HCT116 (cell line): ENCODE data around the gene CDCA7. TPM values are rescaled to one million over a fixed set of nuclear protein-coding genes. Genes with fewer than 3 reads are reported as not detected.

Experiments
- ATAC-seq: fragments of 200-7000 bp; cut with Tn5 transposase; 2 replicates; pipeline ENCODE4 v1.9.1; 2020; ENCODE audit warnings: mild to moderate bottlenecking, moderate library complexity
- BruUV-seq: library from RNA; stranded (reverse); fragments of 400-500 nt; replicated peaks from 2 replicates; lab custom pipeline; 2021; lab: Mats Ljungman, UMichigan
- CTCF ChIA-PET: fragments of 300-600 bp; sonication (Branson Sonifier 250); formaldehyde crosslinking; loops from one replicate; lab custom pipeline; 2021; ENCODE audit warnings: antibody characterized with exemption; lab: Charles Lee
- POLR2A ChIA-PET: fragments of 300-600, 350-600 bp; sonication (Branson Sonifier 250); formaldehyde crosslinking; loops from one replicate; lab custom pipeline; 2021; ENCODE audit warnings: antibody characterized with exemption; lab: Charles Lee
- RAD21 ChIA-PET, 2 experiments: fragments of 300-600 bp; sonication (Branson Sonifier 250); formaldehyde crosslinking; loops; one replicate each; lab custom pipeline; 2023; ENCODE audit warnings: low total read pairs in 2 of 2; ENCODE audit not compliant: uncharacterized antibody in 2 of 2, unreplicated experiment in 2 of 2, low non-redundant PET in 1 of 2; lab: Charles Lee
- DNase-seq: peaks from one replicate; pipeline ENCODE4 v3.0.0-alpha.2; 2010; ENCODE audit warnings: low read depth, low spot score
- H2AFZ ChIP-seq: fragments of 200-600 bp; shearing (Covaris generic), sonication (generic); 2 replicates; pipeline ENCODE4 v1.6.1; 2017; ENCODE audit warnings: low read depth, mixed run types, mixed read lengths, antibody characterized with exemption, low read length; ENCODE audit not compliant: poor library complexity, severe bottlenecking
- H3K27ac ChIP-seq: 2 replicates; pipeline ENCODE4 v1.5.1; 2012; ENCODE audit warnings: low read depth, low read length
- H3K27me3 ChIP-seq: fragments of 200-600 bp; sonication (generic); 2 replicates; pipeline ENCODE4 v1.6.1; 2016; ENCODE audit warnings: mixed run types, low read length, mixed read lengths; ENCODE audit not compliant: insufficient read depth
- H3K36me3 ChIP-seq, 2 experiments: fragments of 200-500 bp in 1 of 2; fragments of 200-600 bp in 1 of 2; sonication (Bioruptor generic) in 1 of 2; sonication (generic) in 1 of 2; 2 replicates each; pipeline versions ENCODE4 v1.5.1 to v1.6.1; 2014 to 2016; ENCODE audit warnings: low read length in 2 of 2, inconsistent platforms in 1 of 2, mixed read lengths in 1 of 2, mixed run types in 1 of 2; ENCODE audit not compliant: insufficient read depth in 2 of 2, control insufficient read depth in 1 of 2
- H3K4me1 ChIP-seq, 2 experiments: fragments of 200-600 bp in 1 of 2; sonication (generic) in 1 of 2; 2 replicates each; pipeline versions ENCODE4 v1.5.1 to v1.6.1; 2012 to 2017; ENCODE audit warnings: low read length in 2 of 2, inconsistent platforms in 1 of 2, mild to moderate bottlenecking in 1 of 2, mixed read lengths in 1 of 2, mixed run types in 1 of 2, moderate library complexity in 1 of 2; ENCODE audit not compliant: insufficient read depth in 2 of 2, control insufficient read depth in 1 of 2
- H3K4me2 ChIP-seq: fragments of 200-600 bp; sonication (generic); 2 replicates; pipeline ENCODE4 v1.6.1; 2017; ENCODE audit warnings: mixed run types, low read length, mixed read lengths
- H3K4me3 ChIP-seq, 2 experiments: fragments of 200-600 bp in 1 of 2; sonication (generic) in 1 of 2; replicated peaks in 1 of 2; 2 replicates each; pipeline ENCODE4 v1.5.1; 2011 to 2016; ENCODE audit warnings: low read length in 2 of 2, control low read depth in 1 of 2, low read depth in 1 of 2, mild to moderate bottlenecking in 1 of 2, mixed read lengths in 1 of 2, mixed run types in 1 of 2
- H3K79me2 ChIP-seq: fragments of 200-600 bp; sonication (generic); 2 replicates; pipeline ENCODE4 v1.6.1; 2017; ENCODE audit warnings: mild to moderate bottlenecking, mixed run types, low read length, moderate library complexity, mixed read lengths; ENCODE audit not compliant: insufficient read depth
- H3K9ac ChIP-seq: fragments of 200-600 bp; sonication (generic); 2 replicates; pipeline ENCODE4 v1.6.1; 2016; ENCODE audit warnings: low read length, mixed read lengths
- H3K9me2 ChIP-seq: fragments of 200-600 bp; sonication (generic), shearing (Covaris generic); 2 replicates; pipeline ENCODE4 v1.6.1; 2017; ENCODE audit warnings: mixed run types, mild to moderate bottlenecking, moderate library complexity; ENCODE audit not compliant: insufficient read depth
- H3K9me3 ChIP-seq, 2 experiments: fragments of 200-500 bp in 1 of 2; fragments of 200-600 bp in 1 of 2; sonication (Bioruptor generic) in 1 of 2; sonication (generic) in 1 of 2; 2 replicates each; pipeline ENCODE4 v1.6.1; 2014 to 2017; ENCODE audit warnings: low read length in 2 of 2, mixed read lengths in 2 of 2, inconsistent platforms in 1 of 2, low read depth in 1 of 2, mild to moderate bottlenecking in 1 of 2, mixed run types in 1 of 2, moderate library complexity in 1 of 2; ENCODE audit not compliant: control insufficient read depth in 1 of 2, insufficient read depth in 1 of 2
- H4K20me1 ChIP-seq: fragments of 200-600 bp; sonication (generic), shearing (Covaris generic); 2 replicates; pipeline ENCODE4 v1.6.1; 2017; ENCODE audit warnings: mixed run types, mild to moderate bottlenecking, moderate library complexity; ENCODE audit not compliant: insufficient read depth
- CEBPB ChIP-seq: IDR thresholded peaks from 2 replicates; pipeline ENCODE4 v1.6.1; 2012; ENCODE audit warnings: low read depth
- EZH2 ChIP-seq: fragments of 200-600 bp; sonication (generic); IDR thresholded peaks from 2 replicates; pipeline ENCODE4 v1.6.1; 2017; ENCODE audit warnings: antibody characterized with exemption, mixed run types
- FOSL1 ChIP-seq: IDR thresholded peaks from 2 replicates; pipeline ENCODE4 v1.6.1; 2012; ENCODE audit warnings: low read depth
- JUND ChIP-seq: IDR thresholded peaks from 2 replicates; pipeline ENCODE4 v1.6.1; 2012
- POLR2A ChIP-seq: IDR thresholded peaks from 2 replicates; pipeline ENCODE4 v1.7.0; 2011; ENCODE audit warnings: borderline replicate concordance; ENCODE audit not compliant: insufficient read depth, insufficient read length; ENCODE audit errors: extremely low read depth
- SRF ChIP-seq: IDR thresholded peaks from 2 replicates; pipeline ENCODE4 v1.6.1; 2012; ENCODE audit warnings: low read depth
- TCF7L2 ChIP-seq: IDR thresholded peaks from 2 replicates; pipeline ENCODE4 v1.7.0; 2011; ENCODE audit warnings: borderline replicate concordance, inconsistent platforms; ENCODE audit not compliant: insufficient read depth, insufficient read length; ENCODE audit errors: extremely low read depth
- intact Hi-C: fragments of 100-400 bp; cut with micrococcal nuclease; formaldehyde crosslinking; loops from 2 replicates; pipeline ENCODE4 v1.10.0; 2022
- total RNA-seq: library from RNA; stranded (reverse); gene quantifications from one replicate; pipeline ENCODE4 v1.2.1, GENCODE V29; 2021; ENCODE audit not compliant: unreplicated experiment
- TF ChIP-seq, protein P1 (sequence below): IDR thresholded peaks from 2 replicates; pipeline ENCODE4 v1.6.1; 2011; ENCODE audit warnings: mild to moderate bottlenecking, low read length, moderate library complexity; ENCODE audit not compliant: insufficient replicate concordance; ENCODE audit errors: extremely low read depth
- TF ChIP-seq, protein P2 (sequence below): IDR thresholded peaks from 2 replicates; pipeline ENCODE4 v1.6.1; 2012

Gene CDCA7
- total RNA-seq, 1 experiment from 2014 or later: 57.9 TPM

DNA sequence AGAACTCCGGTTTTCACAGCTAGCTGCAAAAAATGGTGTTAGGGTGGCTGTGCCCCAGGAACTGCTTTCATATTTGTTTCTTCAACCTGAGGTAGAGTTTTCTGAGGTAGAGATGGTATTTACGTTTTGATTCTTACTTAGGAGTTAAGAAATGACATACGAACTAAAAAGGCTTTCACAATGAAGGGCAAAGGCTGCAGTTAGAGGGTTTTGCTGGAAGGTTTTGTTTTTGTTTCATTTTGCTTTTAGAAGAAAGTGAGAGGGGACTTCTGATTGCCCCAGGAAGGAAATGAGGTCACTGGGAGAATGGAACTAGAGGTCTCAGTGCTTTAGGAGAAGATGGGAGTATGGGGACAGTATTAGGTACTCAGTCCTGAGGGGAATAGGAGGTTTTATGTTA lies 15.5 kb downstream of the CDCA7 start (continued):
- no peak for TF ChIP-seq FOSL1
- no peak for TF ChIP-seq EZH2
- TF ChIP-seq CEBPB: no peak

DNA sequence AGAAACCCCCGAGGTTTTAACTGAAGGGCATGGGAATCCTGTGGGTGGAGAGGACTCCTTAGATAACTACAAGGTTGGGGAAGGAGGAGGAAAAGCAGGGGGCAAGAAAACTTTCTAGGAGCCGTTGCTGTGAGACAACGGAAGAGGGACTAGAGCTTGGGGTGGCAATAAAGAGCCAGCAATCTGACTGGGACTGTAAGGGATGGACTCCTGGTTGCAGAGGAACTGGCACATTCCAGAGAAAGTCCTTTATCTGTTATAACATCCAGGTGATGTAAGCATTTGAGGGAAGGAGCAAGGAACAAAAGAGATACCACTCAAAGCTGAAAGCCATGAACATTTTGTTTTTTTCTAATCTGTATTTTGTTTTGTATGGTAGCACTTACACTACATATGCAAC lies 16.4 kb downstream of the CDCA7 start:
- no peak overlapping the region for H3K27ac ChIP-seq
- no peak overlapping the region for H3K4me2 ChIP-seq
- CTCF ChIA-PET: no interaction called here
- no peaks in the 10 kb centered on the region for H3K4me1 ChIP-seq
- H3K4me3 ChIP-seq: no peak overlapping the region
- no peak for TF ChIP-seq TCF7L2
- TF ChIP-seq SRF: no peak
- TF ChIP-seq, protein P1, sequence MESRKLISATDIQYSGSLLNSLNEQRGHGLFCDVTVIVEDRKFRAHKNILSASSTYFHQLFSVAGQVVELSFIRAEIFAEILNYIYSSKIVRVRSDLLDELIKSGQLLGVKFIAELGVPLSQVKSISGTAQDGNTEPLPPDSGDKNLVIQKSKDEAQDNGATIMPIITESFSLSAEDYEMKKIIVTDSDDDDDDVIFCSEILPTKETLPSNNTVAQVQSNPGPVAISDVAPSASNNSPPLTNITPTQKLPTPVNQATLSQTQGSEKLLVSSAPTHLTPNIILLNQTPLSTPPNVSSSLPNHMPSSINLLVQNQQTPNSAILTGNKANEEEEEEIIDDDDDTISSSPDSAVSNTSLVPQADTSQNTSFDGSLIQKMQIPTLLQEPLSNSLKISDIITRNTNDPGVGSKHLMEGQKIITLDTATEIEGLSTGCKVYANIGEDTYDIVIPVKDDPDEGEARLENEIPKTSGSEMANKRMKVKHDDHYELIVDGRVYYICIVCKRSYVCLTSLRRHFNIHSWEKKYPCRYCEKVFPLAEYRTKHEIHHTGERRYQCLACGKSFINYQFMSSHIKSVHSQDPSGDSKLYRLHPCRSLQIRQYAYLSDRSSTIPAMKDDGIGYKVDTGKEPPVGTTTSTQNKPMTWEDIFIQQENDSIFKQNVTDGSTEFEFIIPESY: no peak
- no peak for TF ChIP-seq FOSL1
- TF ChIP-seq, protein P2, sequence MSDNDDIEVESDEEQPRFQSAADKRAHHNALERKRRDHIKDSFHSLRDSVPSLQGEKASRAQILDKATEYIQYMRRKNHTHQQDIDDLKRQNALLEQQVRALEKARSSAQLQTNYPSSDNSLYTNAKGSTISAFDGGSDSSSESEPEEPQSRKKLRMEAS: no peak
- TF ChIP-seq JUND: no peak
- no peak for TF ChIP-seq POLR2A
- TF ChIP-seq, all 23 proteins: peak for 0
- H3K27me3 ChIP-seq: no peaks in the 10 kb centered on the region
- RAD21 ChIA-PET: no interaction called here
- peaks cover 23 to 25% of the 10 kb centered on the region in 2 experiments for H3K36me3 ChIP-seq
- POLR2A ChIA-PET: no interaction called here
- H3K79me2 ChIP-seq: no peaks in the 10 kb centered on the region
- no peak overlapping the region for H3K9ac ChIP-seq
- DNase-seq: no peak
- H3K9me3 ChIP-seq: no peaks in the 10 kb centered on the region
- intact Hi-C loops: no loop called here
- BruUV-seq: no TSS peak
- ATAC-seq: no peak
- no peaks in the 10 kb centered on the region for H4K20me1 ChIP-seq
- H3K9me2 ChIP-seq: no peaks in the 10 kb centered on the region
- H2AFZ ChIP-seq: no peak overlapping the region
